K562 (cell line): ENCODE data around the gene ZFYVE16. TPM values are rescaled to one million over a fixed set of nuclear protein-coding genes. Genes with fewer than 3 reads are reported as not detected.

Experiments
- ATAC-seq: fragments of 200-7000 bp; cut with Tn5 transposase; 3 replicates; pipeline ENCODE4 v1.9.1; 2020; ENCODE audit warnings: moderate library complexity
- BruUV-seq: library from RNA; stranded (reverse); fragments of 400-500 nt; replicated peaks from 2 replicates; lab custom pipeline; 2021; lab: Mats Ljungman, UMichigan
- CTCF ChIA-PET: fragments of 300-600 bp; formaldehyde crosslinking; extraction: SDS; loops from one replicate; lab custom pipeline; 2021; ENCODE audit warnings: low intra/inter-chr PET ratio; lab: Yijun Ruan, JAX
- POLR2A ChIA-PET: fragments of 300-600, 350-650 bp; sonication (Branson Sonifier 250); formaldehyde crosslinking; extraction: SDS; loops from one replicate; lab custom pipeline; 2021; ENCODE audit warnings: antibody characterized with exemption, inconsistent platforms; lab: Yijun Ruan, JAX
- DNase-seq, 4 experiments: peaks; one replicate each; pipeline versions ENCODE4 v3.0.0 to v3.0.0-alpha.2; 2011 to 2018; ENCODE audit warnings: low spot score in 3 of 4, mixed read lengths in 3 of 4; ENCODE audit errors: extremely low read depth in 1 of 4
- FAIRE-seq: peaks from 2 replicates; lab custom pipeline; 2011; peaks lifted over from hg19 to GRCh38; lab: Jason Lieb, UNC
- H2AFZ ChIP-seq: 2 replicates; pipeline ENCODE4 v1.6.0; 2011; ENCODE audit warnings: low read depth, low read length, control low read depth, inconsistent platforms
- H3K27ac ChIP-seq: fragments of 200-600 bp; 3 replicates; pipeline ENCODE4 v1.8.0; 2011; ENCODE audit warnings: low read depth, mild to moderate bottlenecking, control low read depth, inconsistent platforms, low read length, moderate library complexity, mixed read lengths; ENCODE audit errors: extremely low read depth
- H3K27me3 ChIP-seq, 2 experiments: fragments of 300-600 bp in 1 of 2; 2 replicates in 1 of 2; 3 replicates in 1 of 2; pipeline versions ENCODE4 v1.6.0 to v1.8.0; 2011; ENCODE audit warnings: inconsistent platforms in 2 of 2, low read length in 2 of 2, mild to moderate bottlenecking in 1 of 2, mixed read lengths in 1 of 2, moderate library complexity in 1 of 2; ENCODE audit not compliant: control insufficient read depth in 2 of 2, insufficient read depth in 2 of 2
- H3K36me3 ChIP-seq: fragments of 300-600 bp; 3 replicates; pipeline ENCODE4 v1.8.0; 2011; ENCODE audit warnings: mild to moderate bottlenecking, low read length, inconsistent platforms; ENCODE audit not compliant: control insufficient read depth, insufficient read depth
- H3K4me1 ChIP-seq, 2 experiments: fragments of 200-600 bp in 1 of 2; replicated peaks in 1 of 2; 2 replicates in 1 of 2; 3 replicates in 1 of 2; pipeline versions ENCODE4 v1.5.1 to v1.8.0; 2011; ENCODE audit warnings: inconsistent platforms in 2 of 2, low read length in 2 of 2, mild to moderate bottlenecking in 1 of 2, mixed read lengths in 1 of 2, moderate library complexity in 1 of 2; ENCODE audit not compliant: control insufficient read depth in 2 of 2, insufficient read depth in 2 of 2
- H3K4me2 ChIP-seq: 2 replicates; pipeline ENCODE4 v1.6.1; 2011; ENCODE audit warnings: low read length, control low read depth, inconsistent platforms, mixed read lengths; ENCODE audit not compliant: insufficient read depth
- H3K4me3 ChIP-seq: fragments of 200-600 bp; sonication (generic), shearing (Covaris generic); 2 replicates; pipeline ENCODE4 v1.5.1; 2016; ENCODE audit warnings: control low read depth, inconsistent platforms
- H3K79me2 ChIP-seq: fragments of 200-600 bp; 3 replicates; pipeline ENCODE4 v1.8.0; 2011; ENCODE audit warnings: low read length, inconsistent platforms; ENCODE audit not compliant: control insufficient read depth, insufficient read depth
- H3K9ac ChIP-seq, 2 experiments: 2 replicates each; pipeline versions ENCODE4 v1.6.0 to v1.6.1; 2011; ENCODE audit warnings: low read depth in 2 of 2, low read length in 2 of 2, control low read depth in 1 of 2, inconsistent platforms in 1 of 2, mild to moderate bottlenecking in 1 of 2, mixed read lengths in 1 of 2; ENCODE audit not compliant: insufficient read depth in 1 of 2
- H3K9me1 ChIP-seq: one replicate; pipeline ENCODE4 v1.6.0; 2011; ENCODE audit warnings: inconsistent platforms, mild to moderate bottlenecking, low read length, moderate library complexity; ENCODE audit not compliant: control insufficient read depth, insufficient read depth
- H3K9me3 ChIP-seq: replicated peaks from 2 replicates; pipeline ENCODE4 v1.5.1; 2011; ENCODE audit warnings: low read depth, low read length, inconsistent platforms; ENCODE audit not compliant: control insufficient read depth, insufficient read depth
- H4K20me1 ChIP-seq: replicated peaks from 2 replicates; pipeline ENCODE4 v1.6.1; 2011; ENCODE audit warnings: low read length, inconsistent platforms, mixed read lengths; ENCODE audit not compliant: control insufficient read depth, insufficient read depth
- BHLHE40 ChIP-seq: IDR thresholded peaks from 2 replicates; pipeline ENCODE4 v1.6.1; 2011; ENCODE audit warnings: low read length, improper control_type of control experiment
- CREBBP ChIP-seq: IDR thresholded peaks from one replicate; pipeline ENCODE4 v1.6.1; 2012; ENCODE audit warnings: low read depth, mild to moderate bottlenecking, control low read depth, inconsistent platforms, low read length
- DNMT1 ChIP-seq: fragments of 450-650 bp; IDR thresholded peaks from 2 replicates; pipeline ENCODE4 v1.6.1; 2016; ENCODE audit warnings: antibody characterized with exemption, mild to moderate bottlenecking
- ETV5 ChIP-seq: sonication (generic); formaldehyde crosslinking; IDR thresholded peaks from 2 replicates; pipeline ENCODE4 v1.4.0; 2020; ENCODE audit warnings: low read depth, mild to moderate bottlenecking, missing genetic modification reagents
- NR4A1 ChIP-seq, 2 experiments: fragments of 250-450 bp in 1 of 2; fragments of 450-650 bp in 1 of 2; sonication (Bioruptor Pico) in 1 of 2; IDR thresholded peaks; 2 replicates each; pipeline versions ENCODE4 v1.4.0 to v1.6.1; 2016 to 2020; ENCODE audit warnings: mild to moderate bottlenecking in 2 of 2, missing compliant biosample characterization in 1 of 2, missing genetic modification characterization in 1 of 2, moderate library complexity in 1 of 2
- POLR3G ChIP-seq: IDR thresholded peaks from 2 replicates; pipeline ENCODE4 v1.6.1; 2011; ENCODE audit not compliant: insufficient read length, insufficient replicate concordance; ENCODE audit errors: extremely low read depth
- PTRF ChIP-seq: fragments of 450-650 bp; IDR thresholded peaks from 2 replicates; pipeline ENCODE4 v1.6.1; 2016; ENCODE audit warnings: mild to moderate bottlenecking, missing genetic modification characterization, missing compliant biosample characterization
- SRF ChIP-seq, 2 experiments: fragments of 250-450, 450-650 bp in 1 of 2; sonication (Bioruptor Pico) in 1 of 2; sonication (generic) in 1 of 2; formaldehyde crosslinking; IDR thresholded peaks; 2 replicates each; pipeline versions ENCODE4 v1.5.0 to v1.5.1; 2020 to 2022; ENCODE audit warnings: mild to moderate bottlenecking in 1 of 2, missing genetic modification reagents in 1 of 2
- YBX1 ChIP-seq: fragments of 450-650 bp; IDR thresholded peaks from 2 replicates; pipeline ENCODE4 v1.7.1; 2016; ENCODE audit warnings: mild to moderate bottlenecking
- WGBS: fragments of 100-300 bp; shearing (Covaris generic); methylation state at CpG from one replicate; pipeline ENCODE4 v1.1.6; 2016; ENCODE audit warnings: low coverage, mixed read lengths; ENCODE audit not compliant: insufficient coverage; ENCODE audit errors: missing lambda C conversion rate; 5-methylcytosine and 5-hydroxymethylcytosine counted together
- in situ Hi-C: fragments of 300-500 bp; cut with MboI; formaldehyde crosslinking; loops from 4 replicates; pipeline ENCODE4 v1.15.0; 2018; ENCODE audit warnings: inconsistent platforms, mixed read lengths
- intact Hi-C: fragments of 100-400 bp; cut with micrococcal nuclease; formaldehyde crosslinking; loops from 2 replicates; pipeline ENCODE4 v1.14.2; 2022
- polyA plus RNA-seq, 8 experiments: library from polyadenylated mRNA; depleted of rRNA in 4 of 8; stranded (reverse) in 5 of 8; unstranded in 3 of 8; fragments of >200 nt; fragmentation: Nextera tagmentation in 2 of 8; fragmentation: Illumina TruSeq in 1 of 8; extraction: Ambion mirVana in 2 of 8; extraction: Trizol in 1 of 8; gene quantifications; 2 replicates each; pipeline versions ENCODE4 v1.2.1 to v1.2.3, GENCODE V29; 2011 to 2014; ENCODE audit warnings: inconsistent platforms in 1 of 8, missing spikeins in 1 of 8
- total RNA-seq, 7 experiments: library from RNA; depleted of rRNA in 6 of 7; stranded (reverse); fragments of >200 nt in 6 of 7; fragmentation: Illumina TruSeq in 2 of 7; extraction: Trizol in 2 of 7; gene quantifications; 2 replicates each; pipeline versions ENCODE4 v1.2.1 to v1.2.3, GENCODE V29; 2011 to 2021; ENCODE audit warnings: low replicate concordance in 1 of 7
- TF ChIP-seq, protein P1 (sequence below): fragments of 250-450 bp; sonication (Bioruptor Pico); IDR thresholded peaks from 2 replicates; pipeline ENCODE4 v1.5.0; 2020; ENCODE audit warnings: mild to moderate bottlenecking
- TF ChIP-seq, protein P2 (sequence below), 2 experiments: fragments of 450-650 bp; formaldehyde crosslinking in 1 of 2; IDR thresholded peaks; 2 replicates each; pipeline versions ENCODE4 v1.4.0 to v1.6.1; 2014 to 2020; ENCODE audit warnings: mild to moderate bottlenecking in 2 of 2, borderline replicate concordance in 1 of 2, low read depth in 1 of 2

ZFYVE16 gene
- total and polyA plus RNA-seq, 9 of the 15 experiments (the other 6 are each of a cell fraction or from before 2014, with no cell fraction given) = 6.0 to 18.9 (median 12.5) TPM

DNA sequence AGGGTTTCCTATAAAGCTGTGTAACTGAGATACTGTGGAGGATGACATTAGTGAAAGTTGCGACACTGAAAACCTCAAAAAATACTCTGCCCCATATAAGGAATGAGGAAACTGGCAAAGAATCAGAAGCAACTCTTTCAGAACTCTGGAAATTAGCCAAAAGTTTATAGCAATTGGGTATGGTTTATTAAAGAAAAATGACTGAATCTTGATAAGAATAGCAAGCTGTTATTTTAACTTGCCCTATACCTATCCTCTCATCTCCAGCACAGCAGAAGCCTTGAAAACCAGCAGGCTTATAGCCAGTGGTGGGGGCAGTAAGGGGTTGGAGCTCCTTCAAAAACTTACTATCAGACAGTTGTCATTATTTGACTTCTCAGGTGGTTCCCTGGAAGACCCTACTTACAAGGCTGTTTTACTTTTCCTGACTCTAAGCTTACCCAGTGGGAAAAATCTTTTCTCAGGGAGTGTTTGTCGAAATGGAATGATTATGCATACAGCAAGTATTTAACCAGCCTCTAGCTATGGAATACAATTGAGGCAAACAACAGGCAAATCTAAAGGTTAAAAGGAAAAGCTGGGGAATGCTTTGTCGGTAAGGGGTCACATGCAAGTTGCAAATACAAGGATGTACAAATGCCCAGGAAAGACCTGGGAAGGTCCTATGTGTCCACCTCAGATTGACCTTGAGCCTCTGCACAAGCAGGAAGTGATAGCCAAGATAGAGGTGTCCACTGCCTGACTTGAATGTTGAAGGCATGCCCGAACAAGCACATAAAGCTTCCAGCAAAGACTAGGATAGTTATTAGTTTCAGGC is 59.0 kb downstream of the ZFYVE16 start:
- H2AFZ ChIP-seq = no peak overlapping the region
- no TSS peak for BruUV-seq
- intact Hi-C loops = no loop called here
- H3K79me2 ChIP-seq = no peaks in the 10 kb centered on the region
- TF ChIP-seq YBX1 (no peak), NR4A1 (CRISPR knock-in tag; IDR thresholded peaks at IDR 0.05) (no peak), NR4A1 (tag; IDR thresholded peaks at IDR 0.05) (no peak), DNMT1 (no peak), PTRF (tag) (no peak), CREBBP (no peak), SRF (CRISPR knock-in tag; IDR thresholded peaks at IDR 0.05) (no peak), POLR3G (no peak), BHLHE40 (no peak), ETV5 (no peak)
- TF ChIP-seq, protein P1, sequence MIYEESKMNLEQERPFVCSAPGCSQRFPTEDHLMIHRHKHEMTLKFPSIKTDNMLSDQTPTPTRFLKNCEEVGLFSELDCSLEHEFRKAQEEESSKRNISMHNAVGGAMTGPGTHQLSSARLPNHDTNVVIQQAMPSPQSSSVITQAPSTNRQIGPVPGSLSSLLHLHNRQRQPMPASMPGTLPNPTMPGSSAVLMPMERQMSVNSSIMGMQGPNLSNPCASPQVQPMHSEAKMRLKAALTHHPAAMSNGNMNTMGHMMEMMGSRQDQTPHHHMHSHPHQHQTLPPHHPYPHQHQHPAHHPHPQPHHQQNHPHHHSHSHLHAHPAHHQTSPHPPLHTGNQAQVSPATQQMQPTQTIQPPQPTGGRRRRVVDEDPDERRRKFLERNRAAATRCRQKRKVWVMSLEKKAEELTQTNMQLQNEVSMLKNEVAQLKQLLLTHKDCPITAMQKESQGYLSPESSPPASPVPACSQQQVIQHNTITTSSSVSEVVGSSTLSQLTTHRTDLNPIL = no peak
- TF ChIP-seq, protein P2, sequence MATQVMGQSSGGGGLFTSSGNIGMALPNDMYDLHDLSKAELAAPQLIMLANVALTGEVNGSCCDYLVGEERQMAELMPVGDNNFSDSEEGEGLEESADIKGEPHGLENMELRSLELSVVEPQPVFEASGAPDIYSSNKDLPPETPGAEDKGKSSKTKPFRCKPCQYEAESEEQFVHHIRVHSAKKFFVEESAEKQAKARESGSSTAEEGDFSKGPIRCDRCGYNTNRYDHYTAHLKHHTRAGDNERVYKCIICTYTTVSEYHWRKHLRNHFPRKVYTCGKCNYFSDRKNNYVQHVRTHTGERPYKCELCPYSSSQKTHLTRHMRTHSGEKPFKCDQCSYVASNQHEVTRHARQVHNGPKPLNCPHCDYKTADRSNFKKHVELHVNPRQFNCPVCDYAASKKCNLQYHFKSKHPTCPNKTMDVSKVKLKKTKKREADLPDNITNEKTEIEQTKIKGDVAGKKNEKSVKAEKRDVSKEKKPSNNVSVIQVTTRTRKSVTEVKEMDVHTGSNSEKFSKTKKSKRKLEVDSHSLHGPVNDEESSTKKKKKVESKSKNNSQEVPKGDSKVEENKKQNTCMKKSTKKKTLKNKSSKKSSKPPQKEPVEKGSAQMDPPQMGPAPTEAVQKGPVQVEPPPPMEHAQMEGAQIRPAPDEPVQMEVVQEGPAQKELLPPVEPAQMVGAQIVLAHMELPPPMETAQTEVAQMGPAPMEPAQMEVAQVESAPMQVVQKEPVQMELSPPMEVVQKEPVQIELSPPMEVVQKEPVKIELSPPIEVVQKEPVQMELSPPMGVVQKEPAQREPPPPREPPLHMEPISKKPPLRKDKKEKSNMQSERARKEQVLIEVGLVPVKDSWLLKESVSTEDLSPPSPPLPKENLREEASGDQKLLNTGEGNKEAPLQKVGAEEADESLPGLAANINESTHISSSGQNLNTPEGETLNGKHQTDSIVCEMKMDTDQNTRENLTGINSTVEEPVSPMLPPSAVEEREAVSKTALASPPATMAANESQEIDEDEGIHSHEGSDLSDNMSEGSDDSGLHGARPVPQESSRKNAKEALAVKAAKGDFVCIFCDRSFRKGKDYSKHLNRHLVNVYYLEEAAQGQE (IDR thresholded peaks at IDR 0.05; ENCODE audit: borderline replicate concordance) = no peak
- TF ChIP-seq, protein P2 (CRISPR knock-in tag; IDR thresholded peaks at IDR 0.05; ENCODE audit: low read depth) = no peak
- FAIRE-seq (no peak), ATAC-seq (no peak), DNase-seq (no peak)
- H3K36me3 ChIP-seq = peaks cover 3% of the 10 kb centered on the region; the same call in 1 of the 3 replicates
- H3K4me2 ChIP-seq = no peak overlapping the region
- no peak overlapping the region for H3K4me3 ChIP-seq
- H4K20me1 ChIP-seq = no peaks in the 10 kb centered on the region
- ChIA-PET CTCF (no interaction called here), POLR2A (interaction anchor here (0.9 kb wide), 1 partner anchor 14 kb away, joined by 3 read pairs; no protein-coding TSS in a partner anchor)
- no peaks in the 10 kb centered on the region for H3K9me1 ChIP-seq
- no peaks in the 10 kb centered on the region; the same call in none of the 2 replicates for H3K9me3 ChIP-seq
- no peaks in the 10 kb centered on the region for H3K4me1 ChIP-seq
- no peak overlapping the region for H3K27ac ChIP-seq
- in situ Hi-C loops = no loop called here
- WGBS = 39% methylated on average over 4 of the region's 4 CpGs
- H3K9ac ChIP-seq = no peak overlapping the region
- no peaks in the 10 kb centered on the region for H3K27me3 ChIP-seq
